ENCODE data around the gene MEIS3.

MEIS3 gene

DNA sequence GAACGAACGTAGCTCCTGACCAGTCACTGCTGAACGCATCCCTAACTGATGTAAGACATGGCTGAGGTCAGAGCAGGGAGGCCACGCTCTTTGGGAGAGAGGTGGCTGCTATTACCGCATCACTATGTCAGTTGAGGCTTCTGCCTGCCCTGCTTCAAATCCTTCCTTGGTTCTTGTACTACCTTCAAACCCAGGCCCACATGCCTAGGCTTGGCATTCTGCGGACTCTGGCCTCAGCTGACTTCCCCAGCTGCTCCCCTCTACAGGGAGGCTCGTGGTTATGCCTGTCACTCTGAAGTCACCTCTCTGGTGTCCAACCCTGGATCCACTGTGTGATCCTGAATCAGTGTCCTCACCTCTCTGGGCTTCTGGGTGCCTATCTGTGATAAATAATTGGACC is 14.8 kb upstream of the MEIS3 start:
- no peak for DNase-seq

DNA sequence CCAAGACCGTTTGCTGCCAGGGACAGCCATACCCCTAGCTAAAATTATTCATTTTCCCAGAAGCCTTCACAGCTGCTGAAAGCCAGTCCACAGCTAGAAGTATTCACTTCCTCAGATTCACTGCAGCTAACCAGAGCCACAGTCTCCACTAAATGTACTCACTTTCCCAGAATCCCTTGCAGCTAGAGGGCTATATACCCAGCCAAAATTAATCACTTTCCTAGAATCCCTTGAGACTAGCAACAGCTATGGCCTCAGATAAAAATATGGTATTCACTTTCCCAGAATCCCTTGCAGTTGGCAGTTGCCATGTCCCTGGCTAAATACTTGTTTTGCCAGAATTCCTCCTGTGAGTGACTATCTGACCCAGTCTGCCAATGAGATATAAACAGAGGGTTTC is 13.8 kb upstream of the MEIS3 start:
- no peak for DNase-seq

DNA sequence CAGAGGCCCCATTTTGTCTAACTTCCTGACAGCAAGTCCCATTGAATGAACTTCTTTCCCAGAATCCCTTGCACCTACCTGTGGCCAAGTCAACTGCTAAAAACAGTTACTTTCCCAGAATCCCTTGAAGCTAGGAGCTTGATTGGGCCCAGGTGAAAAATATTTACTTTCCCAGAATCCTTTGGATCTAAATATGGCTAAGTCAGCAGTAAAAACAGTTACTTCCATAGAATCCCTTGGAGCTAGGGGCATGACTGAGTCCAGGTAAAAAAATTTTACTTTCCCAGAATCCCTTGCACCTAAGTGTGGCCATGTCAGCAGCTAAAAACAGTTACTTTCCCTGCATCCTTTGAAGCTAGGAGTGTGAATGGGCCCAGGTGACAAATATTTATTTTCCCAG is 13.2 kb upstream of the MEIS3 start:
- no peak for DNase-seq

DNA sequence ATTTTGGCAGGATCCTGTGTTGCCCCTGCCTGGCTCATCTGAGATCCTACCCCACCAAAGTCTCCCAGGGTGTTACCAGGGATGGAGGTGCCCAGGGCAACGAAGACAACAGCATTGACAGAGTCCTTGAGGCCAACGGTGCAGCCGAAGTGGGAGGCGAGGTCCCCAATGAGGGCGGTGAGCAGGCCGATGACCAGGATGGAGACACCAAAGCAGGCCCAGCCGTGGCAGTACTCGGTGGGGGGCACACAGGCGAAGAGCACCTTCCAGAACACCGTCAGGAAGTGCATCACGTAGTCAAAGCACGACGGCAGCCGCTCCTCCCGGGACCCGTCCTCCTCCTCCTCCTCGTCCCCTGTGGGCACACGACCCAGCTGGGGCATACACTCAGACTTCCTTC is 12.8 kb upstream of the MEIS3 start:
- DNase-seq, result no peak

DNA sequence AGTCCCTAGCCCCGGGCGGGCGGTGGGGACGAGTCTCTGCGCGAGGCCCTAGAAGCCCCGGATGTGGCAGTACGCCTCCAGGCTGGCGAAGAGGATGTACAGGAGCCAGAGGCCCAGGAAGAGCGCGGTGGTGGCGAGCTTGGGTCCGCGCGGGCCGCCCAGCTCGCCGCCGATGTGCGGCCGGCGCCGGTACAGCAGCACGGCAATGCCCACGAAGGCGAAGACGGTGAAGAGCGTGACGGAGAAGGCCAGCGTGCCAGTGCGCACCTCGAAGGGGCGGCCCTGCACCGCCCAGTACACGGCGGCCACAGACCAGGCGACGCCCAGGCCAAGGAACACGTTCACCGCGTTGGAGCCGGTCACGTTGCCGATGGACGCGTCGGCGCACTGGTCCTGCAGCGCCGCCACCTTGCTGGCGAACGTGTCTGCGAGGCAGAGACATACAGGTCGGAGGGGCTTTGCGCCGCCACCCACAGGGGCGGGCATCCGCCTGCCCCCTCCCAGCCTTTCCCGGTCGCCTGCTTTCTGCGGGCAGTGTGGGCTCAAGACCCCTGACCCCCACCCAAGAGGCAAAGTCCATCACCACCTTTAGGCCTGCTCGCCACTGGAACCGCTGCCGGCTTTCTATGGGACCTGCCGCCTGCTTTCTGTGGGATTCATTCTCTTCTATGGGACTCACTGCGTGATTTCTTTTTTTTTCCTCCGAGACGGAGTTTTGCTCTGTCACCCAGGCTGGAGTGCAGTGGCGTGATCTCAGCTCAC is 10.9 kb upstream of the MEIS3 start:
- DNase-seq, result no peak

DNA sequence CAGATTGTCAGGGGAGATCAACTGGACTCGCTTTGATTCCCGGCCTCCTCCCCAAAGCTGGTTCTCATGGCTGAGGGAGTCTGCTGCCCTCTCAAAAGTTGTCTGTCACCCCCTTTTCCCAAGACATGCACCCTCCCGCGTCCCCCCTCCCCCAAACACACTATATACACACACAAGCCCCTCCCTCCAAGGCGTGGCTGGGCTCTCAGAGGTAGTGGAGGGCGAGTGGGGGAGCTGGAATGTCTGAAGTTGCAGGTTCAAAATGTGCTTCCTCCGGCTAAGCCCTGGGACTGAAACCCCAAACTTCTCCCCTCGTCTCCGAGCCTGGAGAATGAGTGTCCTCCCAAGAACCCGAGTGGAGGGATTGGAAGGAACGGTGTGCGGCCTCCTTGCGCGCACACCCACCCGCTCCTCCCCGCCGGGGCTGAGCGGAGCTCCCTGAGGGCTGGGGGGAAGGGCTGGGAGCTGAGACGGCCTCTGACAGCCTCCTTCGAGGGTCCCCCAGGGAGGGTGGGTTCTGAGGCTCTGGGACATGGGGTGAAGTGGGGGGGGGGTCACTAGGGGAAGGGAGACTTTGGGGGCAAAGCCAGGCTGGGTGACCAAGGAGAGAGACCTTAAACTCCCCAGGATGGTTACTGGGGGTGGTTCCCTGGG is 9.9 kb upstream of the MEIS3 start:
- no peak for DNase-seq

DNA sequence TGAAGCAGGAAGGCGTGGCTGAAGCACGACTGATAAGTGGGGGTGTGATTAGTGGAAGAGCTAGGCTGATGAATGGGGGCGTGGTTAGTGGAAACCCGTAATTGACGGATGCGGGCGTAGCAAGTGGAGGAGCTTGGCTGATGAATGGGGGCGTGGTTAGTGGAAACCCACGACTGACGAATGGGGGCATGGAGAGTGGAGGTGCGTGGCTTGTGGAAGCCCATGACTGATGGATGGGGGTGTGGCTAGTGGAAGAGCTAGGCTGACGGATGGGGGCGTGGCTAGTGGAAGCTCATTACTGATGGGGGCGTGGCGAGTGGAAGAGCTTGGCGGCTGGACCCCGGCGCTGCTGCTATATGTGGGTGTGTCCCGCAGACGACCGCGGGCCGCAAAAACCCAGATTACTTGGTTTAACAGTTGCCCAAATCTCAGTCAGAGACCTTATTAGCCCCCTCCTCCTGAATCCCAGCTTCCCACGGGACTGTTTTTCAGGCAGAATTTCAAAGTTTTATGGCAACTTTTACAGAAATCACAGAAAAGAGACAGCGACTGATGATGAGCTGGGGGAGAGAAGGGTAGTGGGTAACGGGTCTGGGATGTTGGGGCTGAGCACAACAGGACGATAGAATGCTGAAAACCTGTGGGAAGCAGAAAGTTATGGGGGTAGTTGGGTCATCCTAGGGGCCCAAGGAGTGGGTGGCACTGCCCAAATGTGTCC is 9.0 kb upstream of the MEIS3 start:
- peak; percentile 100 for DNase-seq

DNA sequence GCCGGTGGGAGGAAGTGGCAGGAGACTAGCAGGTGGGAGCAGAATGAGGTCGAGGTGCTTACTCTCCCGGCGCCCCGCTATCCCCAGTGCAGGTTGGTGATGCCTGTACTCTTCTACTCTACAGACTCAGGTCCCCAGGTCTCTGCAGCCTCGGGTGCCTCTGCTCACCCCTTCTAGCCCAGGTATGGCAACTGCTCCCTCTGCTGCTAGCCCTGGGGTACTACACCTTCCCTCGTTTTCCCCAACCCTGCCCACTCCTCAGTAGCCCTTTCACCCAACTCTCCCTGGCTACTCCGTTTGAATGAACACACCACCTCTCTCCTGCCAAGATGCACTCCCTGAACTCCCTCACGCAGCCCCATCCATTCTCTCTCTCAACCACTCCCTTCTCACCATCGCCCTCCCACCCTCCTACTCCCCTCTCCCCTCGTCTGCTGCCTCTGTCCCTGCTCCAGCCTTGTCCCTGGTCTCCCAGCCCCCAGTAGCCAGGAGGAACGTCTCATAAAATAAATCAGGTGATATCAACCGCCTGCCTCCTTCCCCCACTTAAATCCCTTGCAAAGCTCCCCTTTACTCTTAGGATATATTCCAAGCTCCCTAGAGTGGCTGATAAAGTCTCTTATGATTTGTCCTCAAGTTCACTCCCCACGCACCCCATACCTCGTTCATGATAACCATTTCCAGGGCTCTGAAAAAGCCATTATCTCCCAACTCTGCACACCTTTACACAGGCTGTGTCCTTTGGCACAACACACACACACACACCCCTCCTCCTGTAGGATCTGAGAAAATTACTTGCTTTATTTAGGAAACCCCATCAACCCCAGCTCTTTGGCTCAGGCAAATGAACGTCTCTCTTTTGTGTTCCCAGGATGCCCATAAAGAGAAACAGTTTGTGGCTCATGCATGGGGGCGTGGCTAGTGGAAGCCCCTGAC is 8.2 kb upstream of the MEIS3 start:
- peak; percentile 62 for DNase-seq

DNA sequence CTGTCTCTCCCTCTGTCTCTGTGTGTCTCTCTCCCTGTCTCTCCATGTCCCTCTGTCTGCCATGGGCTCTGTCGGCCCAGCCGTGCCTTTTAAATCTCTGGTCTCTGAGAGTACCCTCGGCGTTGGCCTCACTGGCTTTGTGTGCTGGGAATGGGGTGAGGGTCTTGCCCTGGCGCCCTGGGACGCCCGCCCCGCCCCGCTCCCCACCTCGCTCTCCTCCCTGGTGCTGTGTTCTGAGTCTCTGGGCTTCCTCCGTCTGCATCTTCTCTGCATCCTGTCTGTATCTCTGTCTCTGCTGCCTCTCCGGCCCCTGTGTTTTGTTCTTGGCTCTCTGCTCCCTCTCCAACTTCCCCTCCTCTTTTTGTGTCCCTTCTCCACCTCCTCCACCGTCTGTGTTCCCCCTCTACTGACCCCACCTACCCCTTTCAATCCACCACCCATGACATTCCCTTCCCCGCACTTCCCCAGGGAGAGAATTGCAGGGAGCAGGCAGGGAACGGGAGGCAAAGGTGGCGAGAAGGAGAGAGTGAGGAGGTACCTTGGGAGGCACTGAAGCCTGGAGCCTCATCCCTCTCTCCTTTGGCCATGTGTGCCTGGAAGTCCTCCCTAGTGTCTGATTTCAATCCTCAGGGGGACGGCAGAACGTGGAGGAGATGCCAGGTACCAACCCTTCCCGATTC is 4.0 kb upstream of the MEIS3 start:
- no peak for DNase-seq

DNA sequence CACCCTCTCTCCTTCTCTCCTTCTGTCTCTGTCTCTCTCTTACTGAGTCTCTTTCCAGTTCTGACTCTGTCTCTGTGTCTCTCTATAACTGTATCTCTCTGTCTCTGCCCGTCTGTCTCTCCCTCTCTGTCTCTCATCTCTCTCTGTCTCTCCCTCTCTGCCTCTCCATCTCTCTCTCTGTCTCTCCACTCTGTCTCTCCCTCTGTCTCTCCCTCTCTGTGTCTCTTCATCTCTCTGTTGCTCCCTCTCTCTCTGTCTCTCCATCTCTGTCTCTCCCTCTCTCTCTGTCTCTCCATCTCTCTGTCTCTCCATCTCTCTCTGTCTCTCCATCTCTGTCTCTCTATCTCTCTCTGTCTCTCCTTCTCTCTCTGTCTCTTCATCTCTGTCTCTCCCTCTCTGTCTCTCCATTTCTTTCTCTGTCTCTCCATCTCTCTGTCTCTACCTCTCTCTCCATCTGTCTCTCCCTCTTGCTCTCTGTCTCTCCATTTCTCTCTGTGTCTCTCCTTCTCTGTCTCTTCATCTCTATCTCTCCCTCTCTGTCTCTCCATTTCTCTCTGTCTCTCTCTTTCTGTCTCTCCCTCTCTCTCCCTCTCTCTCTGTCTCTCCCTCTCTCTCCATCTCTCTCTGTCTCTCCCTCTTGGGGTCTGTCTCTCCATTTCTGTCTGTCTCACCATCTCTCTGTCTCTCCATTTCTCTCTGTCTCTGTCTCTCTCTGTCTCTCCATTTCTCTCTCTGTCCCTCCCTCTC is 3.3 kb upstream of the MEIS3 start:
- no peak for DNase-seq

DNA sequence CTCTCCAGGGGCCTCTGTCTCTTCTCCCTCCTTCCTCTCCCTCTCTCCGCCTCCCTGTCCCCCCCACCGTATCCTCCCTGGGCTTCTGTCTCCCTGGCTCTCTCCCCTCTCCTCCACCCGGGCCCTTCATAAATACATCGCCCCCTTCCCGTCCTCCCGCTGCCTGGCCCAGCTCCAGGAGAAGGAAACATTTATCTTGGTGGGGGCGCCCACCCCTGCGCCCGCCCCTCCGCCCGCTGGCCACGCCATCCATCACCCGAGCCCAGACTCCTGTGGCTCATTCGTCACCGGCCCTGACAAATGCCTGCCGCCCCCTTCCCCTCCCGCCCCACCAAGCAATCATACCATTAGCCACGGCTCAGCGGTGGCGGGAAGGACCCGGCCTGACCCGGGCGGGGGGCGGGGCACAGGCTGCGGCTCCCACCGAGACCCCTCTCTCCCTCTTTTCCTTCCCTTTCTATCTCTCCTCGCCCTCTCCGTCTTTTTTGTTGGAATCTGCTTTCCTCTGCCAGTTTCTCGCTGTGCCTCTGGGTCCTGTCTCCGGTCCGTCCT is 2.6 kb upstream of the MEIS3 start:
- peak; percentile 76 for DNase-seq

DNA sequence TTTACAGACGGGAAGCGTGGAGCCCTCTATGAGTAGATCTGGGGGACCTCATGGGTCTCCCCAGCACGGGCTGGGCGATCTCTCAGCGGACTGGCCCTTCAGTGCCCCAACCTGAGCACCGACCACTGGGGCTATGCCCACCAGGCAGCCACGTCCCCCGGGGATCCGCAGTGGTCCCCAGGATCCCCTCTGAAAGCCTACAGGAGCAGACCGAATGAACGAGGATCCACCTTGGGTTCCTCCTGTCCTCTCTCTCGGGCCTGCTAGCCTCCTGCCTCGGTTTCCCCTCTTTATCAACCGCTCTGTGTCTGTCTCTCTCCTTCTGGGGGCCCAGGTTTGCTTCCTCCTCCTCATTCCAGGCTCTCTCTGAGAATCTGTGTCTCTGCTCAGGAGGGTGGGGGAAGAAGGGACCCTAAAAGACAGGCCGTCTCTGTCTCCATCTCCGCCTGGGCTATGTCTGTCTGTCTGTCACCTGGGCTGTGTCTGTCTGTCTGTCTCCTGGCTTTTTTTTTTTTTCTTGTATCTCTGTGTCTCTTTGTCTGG is 2.0 kb upstream of the MEIS3 start:
- DNase-seq, result no peak

DNA sequence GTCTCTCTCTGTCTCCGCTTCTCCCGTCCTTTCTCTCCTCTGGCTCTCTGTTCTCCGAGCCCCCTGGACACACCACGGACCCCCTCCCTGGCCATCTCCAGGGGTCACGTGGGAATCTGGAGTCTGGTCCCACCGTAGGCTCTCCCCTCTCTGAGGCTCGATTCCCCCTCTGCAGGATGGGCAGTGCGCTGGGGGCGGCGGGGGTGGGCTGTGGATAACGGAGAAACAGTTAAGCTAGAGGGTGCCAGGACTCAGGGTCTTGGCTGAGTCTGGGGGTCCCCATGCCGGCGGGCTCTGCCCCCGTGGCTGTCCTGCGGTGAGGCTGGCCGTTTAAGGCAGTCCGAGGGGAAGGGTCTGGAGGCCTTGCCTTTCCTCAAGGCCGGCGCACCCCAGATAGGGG is 462 bp upstream of the MEIS3 start:
- DNase-seq, result no peak

DNA sequence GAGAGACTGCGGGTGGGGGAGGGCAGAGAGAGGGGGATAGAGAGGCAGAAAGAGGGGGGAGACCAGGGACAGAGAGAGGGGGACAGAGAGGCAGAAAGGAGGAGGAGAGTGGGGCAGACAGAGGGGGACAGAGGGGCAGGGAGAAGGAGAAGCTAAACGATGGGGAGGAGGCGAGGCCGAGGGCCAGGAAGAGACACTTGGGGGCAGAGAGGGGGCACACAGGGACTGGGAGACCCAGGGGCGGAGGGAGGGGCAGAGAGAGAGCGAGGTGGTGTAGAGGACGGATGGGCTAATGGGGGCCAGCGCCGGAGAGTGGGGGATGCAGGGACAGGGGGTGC is 666 bp downstream of the MEIS3 start:
- DNase-seq, result no peak

DNA sequence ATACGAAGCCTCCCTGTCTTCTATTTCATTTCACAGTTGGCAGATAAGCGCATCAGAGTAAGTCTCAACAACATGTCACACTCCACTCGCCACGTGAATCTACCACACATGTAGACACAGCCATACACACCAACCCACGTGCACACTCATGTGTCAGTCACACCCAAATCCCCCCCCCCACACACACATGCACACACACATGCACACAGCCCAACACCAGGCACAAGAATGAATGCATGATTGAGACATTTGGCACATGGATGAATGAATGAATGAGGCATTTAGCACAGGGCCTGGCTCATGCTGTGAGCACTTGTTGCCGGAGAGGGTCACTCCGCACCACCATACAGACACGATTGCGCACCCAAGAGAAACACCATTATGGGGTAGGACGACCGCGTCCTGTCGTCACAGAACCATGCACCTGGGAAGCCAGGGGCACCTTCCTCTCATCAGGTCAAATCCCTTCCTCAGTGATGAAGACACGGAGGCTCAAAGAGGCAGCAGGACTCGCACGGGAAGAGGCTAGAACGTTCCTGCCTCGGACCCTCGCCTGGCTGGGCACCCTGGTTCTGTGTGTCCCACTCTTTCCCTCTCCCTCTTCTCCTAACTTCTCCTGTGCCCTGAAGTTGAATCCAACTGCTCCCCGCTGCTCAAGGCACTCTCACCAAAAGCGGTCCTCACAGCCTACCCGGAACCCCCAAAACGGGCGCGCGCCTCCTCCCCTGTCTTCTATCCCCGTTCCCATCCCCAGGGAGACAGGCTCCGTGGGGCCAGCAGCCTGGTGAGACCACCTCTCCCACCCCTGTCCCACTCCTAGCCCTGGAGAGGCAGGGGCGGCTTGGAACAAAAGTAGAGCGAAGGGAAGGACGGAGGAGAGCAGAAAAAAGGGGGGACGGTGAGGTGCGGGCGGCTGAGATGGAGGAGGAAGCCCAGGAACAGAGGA is 1.3 kb downstream of the MEIS3 start:
- no peak for DNase-seq

DNA sequence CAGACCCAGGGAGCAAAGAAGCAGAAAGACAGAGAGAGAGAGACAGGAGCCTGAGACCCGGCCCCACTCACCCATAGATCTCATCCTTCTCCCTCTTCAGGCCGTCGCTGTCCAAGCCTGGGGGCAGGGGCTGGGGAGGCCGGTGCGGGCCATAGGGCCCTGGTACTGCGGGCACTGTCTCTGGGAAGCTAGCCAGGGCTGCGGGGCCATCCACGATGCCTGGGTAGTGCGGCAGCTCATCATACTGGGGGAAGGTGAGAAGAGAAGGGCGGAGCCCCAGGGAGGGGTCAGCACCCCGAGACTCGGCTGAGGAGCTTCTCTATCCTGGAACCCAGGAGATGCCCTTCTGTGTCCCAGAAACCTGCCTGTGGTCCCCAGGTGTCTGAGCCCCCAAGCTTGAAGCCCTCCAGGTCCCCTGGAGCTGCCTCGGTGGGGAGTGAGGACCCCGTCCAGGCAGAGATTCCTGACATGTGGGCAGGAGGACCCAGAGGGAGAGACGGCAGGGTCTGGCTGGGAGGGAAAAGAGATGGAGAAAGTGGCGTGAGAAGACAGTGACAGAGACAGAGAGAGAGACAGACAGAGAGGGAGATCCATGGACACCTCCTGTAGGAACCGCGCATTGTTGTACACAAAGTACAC is 2.1 kb downstream of the MEIS3 start:
- DNase-seq, result no peak

DNA sequence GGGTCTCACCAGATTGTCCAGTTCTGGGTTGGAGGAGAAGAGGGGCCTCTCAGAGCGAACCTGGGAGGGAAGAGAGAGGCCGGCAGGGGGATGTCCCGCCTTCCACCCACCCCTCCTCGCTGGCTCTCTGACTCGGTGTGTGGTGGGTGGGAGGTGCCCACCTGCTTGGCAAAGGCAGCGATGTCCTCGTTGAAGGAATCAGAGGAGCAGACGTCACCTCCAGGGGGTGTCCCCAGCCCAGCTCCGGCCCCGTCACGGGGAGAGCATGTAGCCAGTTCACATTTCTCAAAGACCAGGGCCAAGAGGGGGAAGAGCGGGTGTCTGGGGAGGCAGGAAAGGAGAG is 2.7 kb downstream of the MEIS3 start:
- no peak for DNase-seq

DNA sequence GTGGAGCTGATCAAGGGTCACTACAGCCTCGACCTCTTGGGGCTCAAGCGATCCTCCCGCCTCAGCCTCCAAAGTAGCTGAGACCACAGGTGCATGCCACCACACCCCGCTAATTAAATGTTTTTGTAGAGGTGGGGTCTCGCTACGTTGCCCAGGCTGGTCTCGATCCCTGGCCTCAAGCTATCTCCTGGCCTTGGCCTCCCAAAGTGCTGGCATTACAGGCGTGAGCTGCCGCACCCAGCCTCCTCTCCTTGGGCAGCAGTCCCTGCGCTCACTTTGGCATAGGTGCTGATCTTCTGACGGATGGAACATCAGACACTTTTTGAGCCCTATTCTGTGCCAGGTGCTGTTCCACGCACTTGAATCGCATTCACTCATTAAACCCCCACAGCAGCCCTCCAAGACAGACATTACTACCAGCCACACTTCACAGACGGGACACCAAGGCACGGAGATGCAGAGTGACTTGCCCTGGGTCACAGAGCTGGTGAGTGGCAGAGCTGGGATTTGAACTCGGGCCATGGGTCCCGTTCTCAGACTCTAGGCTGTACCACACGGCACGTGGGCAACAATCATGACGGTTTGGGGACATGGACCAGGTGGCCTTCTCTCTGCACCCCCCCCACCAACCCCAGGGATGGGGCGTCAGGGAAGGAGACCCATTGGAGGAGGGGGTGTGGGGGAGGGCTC is 3.2 kb downstream of the MEIS3 start:
- DNase-seq, result no peak

DNA sequence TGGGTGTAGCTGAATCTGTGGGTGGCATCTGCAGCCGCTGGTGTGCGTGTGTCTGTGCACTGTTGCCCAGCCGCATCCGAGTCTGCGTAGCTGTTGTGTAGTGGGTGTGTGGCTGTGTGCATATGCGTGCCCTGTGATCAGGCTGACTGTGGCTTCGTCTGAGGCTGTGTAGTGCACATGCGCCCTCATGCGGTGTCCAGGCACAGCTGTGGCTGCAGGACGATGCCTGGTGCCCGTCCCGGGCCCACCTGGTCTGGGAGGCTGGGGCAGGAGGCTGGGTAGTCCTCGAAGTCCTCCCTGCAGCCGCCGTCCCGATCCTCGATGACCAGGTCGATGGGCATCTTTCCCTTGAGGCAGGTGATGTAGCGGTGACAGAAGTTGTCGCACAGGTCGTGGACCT is 4.9 kb downstream of the MEIS3 start:
- no peak for DNase-seq
